HG02763 (cell line): ENCODE results near the gene TRABD2B.

Source experiments
- ATAC-seq: cut with Tn5 transposase; IDR thresholded peaks from one replicate; pipeline ENCODE4 v1.9.1; 2021; ENCODE audit warnings: mild to moderate bottlenecking, moderate library complexity; ENCODE audit not compliant: unreplicated experiment

TRABD2B gene

DNA sequence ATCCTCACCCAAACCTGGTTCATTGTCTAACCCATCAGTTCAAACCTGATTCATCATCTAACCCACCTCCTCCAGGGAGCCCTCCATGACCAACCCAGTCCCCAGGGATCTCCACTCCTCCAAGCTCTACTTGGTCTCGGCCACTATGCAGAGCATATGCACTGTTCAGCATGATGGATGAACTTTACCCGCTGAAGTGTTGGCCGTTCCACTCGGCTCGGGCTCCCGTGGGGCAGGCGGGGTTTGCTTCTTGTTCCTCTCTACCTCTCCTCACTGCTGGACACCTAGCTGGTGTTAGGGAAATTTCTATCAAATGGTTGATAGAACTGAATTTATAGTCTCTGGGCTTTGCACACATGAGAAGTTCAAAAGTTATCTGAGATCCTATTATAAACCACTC, 111.0 kb downstream of the TRABD2B start:
- ATAC-seq: no peak

DNA sequence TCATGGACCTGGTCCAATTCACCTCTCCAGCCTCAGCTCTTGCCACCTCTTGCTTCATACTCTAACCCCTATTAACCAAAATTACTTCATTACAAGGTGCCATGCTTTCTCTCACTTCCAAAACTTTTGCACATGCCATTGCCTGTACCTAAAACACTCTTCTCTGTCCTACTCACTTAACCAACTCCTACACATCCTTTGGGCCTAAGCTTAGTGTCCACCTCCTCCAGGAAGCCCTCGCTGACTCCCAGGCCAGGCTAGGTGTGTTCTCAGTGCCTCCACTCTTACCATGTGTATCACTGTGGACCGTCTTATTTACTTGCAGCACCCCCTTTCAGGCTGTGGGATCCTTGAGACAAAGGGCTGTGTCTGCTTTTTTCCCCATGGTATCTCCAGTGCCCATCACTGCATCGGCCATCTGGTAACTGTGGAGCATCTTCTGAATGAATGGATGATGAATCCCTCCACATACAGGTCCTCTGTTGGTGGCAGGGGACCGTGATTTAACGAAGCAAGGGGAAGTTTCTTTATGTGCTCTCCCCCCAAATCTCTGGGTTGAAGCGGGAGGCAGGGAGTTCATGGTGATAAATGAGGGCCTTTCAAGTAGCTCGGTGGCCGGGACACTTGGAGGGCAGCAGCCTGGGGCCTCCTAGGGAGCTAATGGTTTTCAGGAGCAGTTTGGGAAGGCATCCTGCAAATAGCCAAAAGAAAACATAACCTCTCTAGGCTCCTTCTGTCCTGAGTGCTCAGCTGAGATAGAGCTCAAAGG, 111.9 kb downstream of the TRABD2B start:
- ATAC-seq: no peak

DNA sequence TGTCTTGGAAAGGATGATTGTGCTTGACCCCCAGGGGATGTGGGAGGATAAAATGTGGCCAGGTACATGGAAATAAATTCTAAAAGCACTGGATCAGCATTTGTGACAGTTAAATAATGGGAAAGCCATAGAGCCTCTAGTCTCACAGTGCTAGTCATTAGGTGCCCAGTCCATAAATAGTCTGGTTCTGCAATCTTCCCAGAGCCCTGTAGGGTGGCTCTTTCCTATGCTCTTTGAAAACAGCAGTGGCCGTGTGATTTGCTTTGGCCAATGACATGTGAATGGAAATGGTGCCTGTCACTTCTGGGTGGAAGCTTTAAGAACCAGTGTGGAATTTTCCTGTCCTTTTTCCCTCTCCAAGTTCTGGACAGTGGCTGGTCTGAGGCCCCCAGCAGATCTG, 113.2 kb downstream of the TRABD2B start:
- ATAC-seq: no peak

GRCh38 chr1:47881505-47882442, 115.4 kb downstream of the TRABD2B start:
- no peak for ATAC-seq

- no peak for ATAC-seq
Observed at GRCh38 chr1:47876587-47876963, 120.6 kb downstream of the TRABD2B start.

DNA sequence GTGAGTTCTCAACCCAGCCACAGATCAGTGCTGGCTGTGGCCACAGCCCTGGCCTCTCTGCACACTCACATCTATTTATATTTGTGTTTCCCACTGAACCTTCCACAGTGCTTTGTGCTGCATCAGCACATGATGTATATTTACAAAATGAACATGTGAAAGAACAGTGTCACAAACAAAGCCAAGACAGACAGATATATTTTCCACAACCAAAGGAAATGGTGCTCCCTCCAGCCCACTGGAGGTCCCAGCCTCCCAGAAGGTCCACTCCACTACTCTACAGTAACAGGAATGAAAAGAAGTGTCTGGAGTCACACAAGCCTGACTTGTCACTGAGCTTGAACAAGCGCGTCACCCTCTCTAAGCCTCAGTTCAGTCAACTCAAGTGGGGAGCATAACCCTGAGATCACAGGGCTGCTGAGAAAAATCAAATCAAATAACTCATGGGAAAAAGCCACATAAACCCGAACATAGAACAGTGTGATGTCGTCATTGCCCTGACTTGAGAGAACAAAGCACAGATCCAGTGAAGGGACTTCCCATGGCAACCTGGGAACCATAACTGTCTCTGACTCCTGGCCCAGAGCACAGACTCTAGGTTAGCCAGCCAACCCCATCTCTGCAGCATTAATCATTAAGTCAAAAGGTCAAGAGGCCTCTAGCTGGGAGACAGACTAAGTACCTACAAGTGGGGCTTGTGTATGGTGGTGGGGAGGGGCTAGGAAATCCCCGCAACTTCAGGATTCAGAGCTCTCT, 121.2 kb downstream of the TRABD2B start:
- no peak for ATAC-seq

DNA sequence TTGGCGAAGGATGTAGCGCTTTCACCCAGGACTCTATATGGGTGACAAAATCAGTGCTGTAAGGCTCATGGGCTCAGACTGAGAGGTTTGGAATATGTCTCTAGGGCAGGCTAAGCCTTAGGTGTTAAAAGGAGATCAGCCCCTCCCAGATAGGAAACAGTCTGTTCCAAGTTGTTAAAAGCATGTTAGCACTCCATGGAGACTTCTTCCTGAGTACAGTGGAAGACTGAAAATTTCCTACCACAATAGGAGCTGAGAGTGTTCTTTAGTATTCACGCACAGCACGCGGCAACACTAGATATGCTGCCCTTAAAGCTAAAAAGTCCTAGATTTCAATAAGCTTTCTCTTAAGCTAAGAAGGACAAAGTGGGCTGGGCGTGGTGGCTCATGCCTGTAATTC, 122.1 kb downstream of the TRABD2B start:
- no peak for ATAC-seq

- ATAC-seq: no peak
Observed at GRCh38 chr1:47873337-47873736, 123.8 kb downstream of the TRABD2B start.

DNA sequence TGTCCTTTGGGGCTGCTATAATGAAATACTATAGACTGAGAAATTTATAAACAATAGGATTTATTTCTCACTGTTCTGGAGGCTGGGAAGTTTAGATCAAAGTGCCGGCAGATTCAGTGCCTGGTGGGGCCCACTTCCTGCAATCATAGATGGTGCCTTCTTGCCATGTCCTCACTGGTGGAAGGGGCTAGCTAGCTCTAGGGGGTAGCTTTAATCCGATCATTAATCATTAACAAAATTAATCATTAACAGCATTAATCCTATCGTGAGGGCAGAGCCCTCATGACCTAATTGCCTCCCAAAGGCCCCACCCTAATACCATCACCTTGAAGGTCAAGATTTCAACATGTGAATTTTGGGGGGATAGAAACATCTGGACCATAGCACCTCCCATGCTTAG, 124.3 kb downstream of the TRABD2B start:
- no peak for ATAC-seq

- ATAC-seq: no peak
Observed at GRCh38 chr1:47871799-47872353, 125.3 kb downstream of the TRABD2B start.

- no peak for ATAC-seq
Observed at GRCh38 chr1:47870946-47871676, 126.1 kb downstream of the TRABD2B start.

DNA sequence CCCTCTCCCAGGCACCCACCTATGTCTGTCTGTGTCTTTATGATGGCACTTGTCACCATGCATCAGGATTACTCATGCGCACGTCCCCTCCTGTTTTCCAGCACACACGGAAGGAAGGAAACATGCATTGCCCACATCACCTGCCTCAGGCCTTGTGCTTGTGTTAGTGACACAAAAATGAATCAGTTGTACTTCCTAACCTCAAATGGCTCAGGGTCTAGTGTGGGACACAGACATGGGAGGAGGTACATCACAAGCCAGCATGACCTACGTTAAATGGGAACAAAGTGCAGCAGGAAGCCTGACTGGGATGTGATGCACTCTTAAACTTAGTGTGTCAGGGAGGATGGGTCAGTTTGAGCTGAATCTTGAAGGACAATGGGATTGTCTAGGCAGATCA, 126.7 kb downstream of the TRABD2B start:
- ATAC-seq: no peak

GRCh38 chr1:47868348-47868676, 128.9 kb downstream of the TRABD2B start:
- no peak for ATAC-seq

DNA sequence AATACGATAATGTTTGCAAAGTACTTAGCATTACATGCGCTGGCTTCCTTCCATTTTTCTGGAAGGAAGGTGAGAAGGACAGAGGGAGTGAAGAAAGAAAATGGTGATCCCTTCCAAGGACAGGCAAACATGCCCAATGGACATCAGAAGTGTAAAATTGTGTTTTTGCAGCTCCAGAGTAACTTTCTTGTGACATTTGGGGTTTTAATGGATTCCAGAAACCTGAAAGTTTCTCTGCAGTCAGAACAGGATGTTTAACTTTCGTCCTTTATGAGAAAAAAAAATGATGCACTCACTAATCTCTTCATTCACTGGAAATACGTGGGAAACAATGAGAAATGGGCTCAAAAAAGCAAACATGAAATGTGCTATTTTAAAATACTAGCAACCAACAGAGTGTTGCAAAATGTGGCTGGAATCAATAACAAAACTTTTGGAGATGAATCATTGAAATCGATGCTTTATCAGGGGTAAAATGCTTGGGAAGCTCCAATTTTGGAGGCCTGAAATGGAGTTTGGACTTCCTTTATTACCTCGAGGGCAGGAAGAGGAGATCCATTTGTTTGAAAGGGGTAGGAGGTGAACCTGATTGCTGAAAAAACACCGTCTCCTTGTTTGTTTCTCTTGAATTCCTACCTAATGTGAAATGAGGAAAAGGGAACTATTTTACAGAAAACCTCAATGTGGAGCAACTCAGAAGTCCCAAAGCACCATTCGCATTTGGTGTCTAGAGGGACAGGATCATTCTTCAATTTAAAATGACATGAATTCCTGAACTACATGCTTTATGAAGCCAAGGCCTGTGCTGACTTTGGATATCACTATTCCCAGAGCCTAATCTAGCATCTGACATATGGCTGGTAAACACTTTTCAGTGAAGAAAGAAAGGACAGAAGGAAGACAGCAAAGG, 129.5 kb downstream of the TRABD2B start:
- no peak for ATAC-seq

DNA sequence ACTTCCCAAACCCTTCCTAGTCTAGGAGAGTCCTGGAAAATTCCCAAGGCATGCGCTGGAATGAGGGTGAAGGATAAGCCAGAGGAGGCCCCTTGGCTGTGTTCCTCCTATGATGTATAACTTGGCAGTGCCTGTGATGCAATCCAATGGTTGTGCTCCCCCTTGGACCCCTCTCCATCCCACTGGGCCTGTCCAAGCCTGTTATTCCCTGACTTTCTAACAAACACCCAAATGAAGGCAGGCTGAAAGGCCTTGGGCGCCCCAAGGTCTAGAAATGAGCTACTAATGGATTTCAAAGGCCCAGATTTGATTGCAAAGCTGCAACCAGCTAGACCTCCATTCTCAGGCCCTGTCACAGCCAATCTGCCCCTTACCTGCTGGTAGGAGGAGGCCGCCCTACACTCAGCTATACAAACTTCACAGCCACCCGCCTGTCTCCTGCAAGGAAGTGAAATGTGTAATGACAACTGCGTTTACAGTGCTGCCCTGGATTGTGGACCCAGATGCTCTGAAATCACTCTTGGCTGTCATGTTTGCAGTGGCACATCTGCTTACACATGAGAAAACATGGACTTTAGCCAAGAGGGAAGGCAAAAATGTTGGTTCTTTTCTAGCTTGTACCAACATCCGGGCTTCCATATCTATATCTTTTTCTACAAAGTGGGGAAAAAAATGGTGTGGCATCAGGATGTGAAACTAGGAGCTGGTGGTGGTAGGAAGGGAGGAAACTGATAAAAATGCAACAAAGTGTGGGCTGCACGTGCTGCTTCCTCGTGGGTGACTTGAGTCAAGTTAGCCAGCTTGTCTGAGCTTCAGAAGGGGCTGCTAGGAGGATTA, 130.4 kb downstream of the TRABD2B start:
- no peak for ATAC-seq

GRCh38 chr1:47865881-47866535, 131.2 kb downstream of the TRABD2B start:
- ATAC-seq: no peak

DNA sequence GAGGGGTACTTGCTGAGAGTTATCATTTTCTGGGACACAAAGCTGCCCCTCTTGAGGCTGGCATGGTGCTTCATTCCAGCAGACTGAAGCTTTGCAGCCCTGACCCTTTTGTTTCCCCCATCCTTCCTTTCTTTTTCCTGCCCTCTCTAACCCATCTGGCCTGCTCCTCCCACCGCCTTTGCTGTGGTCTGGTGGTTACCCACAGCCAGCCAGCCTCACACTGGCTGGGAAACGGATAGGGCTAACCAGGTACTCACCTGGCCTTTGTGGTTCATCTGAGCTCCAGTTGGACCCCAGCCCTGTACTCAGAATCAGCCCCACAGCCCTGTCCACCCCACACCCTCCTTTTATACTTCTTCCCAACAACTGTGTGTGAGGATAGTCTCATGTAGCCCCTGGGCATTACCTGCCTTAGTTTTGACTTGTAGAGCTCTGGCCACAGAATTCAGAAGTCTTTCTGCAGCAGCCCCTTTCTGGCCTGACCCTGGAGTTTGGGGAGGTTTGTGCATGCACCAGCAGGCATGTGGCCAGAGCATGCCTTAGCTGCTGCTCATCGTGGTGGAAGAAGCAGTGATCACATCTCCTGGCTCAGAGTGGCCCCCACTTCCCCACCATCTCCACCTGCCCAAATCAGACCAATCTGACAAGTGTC, 138.0 kb downstream of the TRABD2B start:
- ATAC-seq: no peak

DNA sequence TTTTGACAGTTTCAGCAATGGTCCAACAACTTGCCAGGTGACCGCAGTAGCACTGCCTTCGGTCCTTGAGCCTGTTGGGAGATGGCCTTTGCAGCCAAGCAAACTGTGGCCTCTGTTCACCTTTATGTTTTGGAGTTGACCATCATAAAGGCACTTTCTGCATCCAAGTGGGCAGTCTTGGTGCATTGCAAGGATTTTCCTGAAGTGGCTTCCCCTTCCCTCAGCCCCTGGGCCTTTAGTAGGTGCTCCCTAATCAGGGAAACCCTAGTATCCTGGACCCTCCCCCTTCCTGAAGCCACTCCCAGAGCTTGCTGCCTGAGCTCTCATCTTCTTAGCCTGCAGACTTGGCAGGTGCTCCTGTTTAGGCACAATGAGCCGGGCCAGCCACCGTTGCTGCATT, 140.2 kb downstream of the TRABD2B start:
- no peak for ATAC-seq
